CD4-positive, alpha-beta T cell treated with Interleukin-15 for 1 hour (primary cell): Measurements from ENCODE around the gene DARS1.
A peak's percentile ranks its signal among the peaks of the same experiment; 100 is the strongest.
"Not testable (repeated sequence)": the region's sequence is repeated elsewhere in the genome, so short reads cannot be mapped to it uniquely, and the experiment has no call there.

Experiments used
- DNase-seq: peaks from one replicate; pipeline ENCODE4 v3.0.0-alpha.2; 2020

DARS1 gene

DNA sequence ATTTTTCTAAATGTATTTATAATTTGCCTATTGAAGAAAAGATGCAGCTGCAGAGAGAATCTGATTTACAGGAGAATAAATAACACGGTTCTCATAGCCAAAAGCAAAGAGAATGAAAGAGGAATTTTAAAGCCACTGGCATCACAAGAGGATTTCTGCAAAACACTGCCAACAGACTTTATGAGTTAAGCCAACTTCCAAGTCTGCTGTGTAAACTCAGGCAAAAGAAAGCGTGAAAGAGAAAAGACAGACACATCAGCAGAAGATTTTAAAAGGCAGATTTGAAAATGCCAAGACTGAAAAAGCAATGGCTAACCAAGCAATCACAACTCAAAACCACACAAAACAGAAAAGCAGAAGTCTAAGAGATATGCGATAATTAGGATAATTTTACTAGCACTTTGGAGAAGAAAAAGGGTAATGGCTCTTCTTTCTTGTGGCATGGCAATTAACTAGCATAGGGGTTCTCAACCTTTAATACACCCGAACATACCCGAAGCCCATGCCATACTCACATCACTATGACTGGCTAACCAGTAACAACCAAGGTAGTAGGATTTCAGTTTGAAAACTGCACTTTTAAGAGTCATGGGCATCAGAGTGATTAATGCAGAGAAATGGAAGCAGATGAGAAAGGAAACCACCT, 4.9 kb downstream of the DARS1 start:
- DNase-seq: no peak

DNA sequence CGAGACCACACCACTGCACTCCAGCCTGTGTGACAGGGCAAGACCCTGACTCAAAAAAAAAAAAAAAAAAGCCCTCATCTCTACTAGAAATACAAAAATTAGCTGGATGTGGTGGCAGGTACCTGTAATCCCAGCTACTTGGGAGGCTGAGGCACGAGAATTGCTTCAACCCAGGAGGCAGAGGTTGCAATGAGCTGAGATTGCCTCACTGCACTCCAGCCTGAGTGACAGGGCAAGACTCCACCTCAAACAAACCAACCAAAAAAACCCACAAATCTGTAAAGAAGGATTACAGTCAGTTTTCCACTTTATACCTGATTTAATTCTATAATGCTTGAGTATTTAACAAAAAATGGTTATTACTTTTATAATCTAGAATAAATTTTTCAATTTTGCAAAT, 9.7 kb downstream of the DARS1 start:
- DNase-seq: no peak

DNA sequence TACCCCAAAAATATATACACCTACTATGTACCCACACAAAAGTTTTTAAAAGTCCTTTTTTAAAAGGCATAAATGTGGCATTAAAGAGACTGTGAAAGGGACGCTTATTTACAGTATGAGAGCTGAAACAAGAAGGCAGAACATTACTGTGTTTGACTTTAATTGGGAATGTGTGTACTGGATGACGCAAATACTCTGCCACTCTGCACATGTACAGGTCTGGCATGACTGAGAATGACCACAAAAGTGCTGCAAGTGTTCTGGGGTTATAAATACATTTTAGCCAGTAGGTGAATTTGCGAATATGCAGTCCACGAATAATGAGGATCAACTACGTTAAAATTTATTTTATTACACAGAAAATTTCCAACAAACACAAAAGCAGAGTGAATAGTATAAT, 11.4 kb downstream of the DARS1 start:
- no peak for DNase-seq

DNA sequence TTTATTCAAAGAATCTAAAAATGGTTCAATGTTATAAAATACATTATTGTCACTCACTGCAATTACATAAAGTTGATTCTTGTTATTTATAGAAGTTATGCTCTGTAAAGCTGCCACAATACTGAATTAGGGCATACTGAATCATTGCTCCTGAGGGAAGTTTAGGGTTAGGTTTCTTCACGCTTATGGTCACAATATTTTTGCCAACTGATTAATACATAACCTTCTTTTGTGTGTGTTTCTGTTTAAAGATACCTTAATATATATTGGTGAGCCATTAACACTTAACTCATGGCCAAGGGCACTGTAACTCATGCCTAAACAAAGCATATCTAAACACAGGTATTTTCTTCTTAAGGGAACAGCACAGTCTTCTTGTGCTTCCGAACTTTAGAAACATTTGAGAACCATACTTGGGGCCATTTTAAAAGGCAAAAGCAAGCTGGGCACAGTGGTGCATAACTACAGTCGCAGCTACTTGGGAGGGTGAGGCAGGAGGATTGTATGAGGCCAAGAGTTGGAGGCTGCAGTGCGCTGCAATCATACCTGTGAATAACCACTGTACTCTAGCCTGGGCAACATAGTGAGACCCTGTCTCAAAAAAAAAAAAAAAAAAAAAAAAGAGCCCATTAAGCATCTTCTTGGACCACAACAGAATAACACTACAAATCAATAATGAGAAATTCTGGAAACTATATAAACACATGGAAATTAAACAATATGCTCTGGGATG, 15.6 kb downstream of the DARS1 start:
- no peak for DNase-seq

DNA sequence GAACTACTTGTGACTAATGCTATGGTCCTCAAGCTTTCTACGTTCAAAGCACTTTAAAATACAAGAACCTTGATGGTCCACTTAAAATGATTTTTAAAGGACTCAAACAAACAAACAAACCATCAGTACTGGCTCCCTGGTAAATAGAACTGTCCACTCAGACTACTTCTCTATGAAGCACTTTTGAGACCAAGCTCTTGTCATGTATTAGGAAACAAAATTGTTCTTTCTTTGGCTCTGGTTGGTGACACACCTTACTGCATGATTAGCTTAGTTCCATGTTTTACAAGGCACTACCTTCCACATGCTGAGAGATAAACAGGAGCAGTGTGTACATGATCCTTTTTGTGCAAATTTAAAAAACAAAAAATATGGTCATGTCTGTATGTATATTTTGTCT, 19.7 kb downstream of the DARS1 start:
- no peak for DNase-seq

DNA sequence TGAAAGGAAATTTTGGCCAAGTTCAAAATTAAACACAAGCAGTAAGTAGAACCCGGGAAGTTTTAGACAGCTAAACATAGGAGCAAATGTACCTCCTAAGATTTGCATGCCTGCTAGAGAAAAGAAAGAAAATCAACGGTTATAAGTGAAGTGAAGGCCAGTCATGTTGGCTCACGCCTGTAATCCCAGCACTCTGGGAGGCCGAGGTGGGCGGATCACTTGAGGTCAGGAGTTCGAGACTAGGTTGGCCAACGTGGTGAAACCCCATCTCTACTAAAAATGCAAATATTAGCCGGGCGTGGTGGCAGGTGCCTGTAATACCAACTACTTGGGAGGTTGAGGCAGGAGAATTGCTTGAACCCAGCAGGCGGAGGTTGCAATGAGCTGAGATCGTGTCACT, 21.0 kb downstream of the DARS1 start:
- not testable (repeated sequence) for DNase-seq

DNA sequence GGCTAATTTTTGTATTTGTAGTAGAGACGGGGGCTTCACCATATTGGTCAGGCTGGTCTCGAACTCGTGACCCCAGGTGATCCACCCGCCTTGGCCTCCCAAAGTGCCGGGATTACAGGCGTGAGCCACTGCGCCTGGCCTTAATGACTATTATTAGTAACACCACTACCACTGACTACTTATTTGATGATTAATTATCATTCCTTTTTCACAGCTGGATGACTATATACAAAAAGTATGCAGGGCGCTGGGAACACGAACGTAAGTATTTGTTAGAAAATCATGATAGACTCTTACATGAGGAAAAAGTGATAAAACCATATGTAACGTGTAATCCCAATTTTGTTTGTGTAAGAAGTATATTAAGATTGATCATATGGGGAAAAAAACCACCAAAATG, 21.6 kb downstream of the DARS1 start:
- DNase-seq: no peak

DNA sequence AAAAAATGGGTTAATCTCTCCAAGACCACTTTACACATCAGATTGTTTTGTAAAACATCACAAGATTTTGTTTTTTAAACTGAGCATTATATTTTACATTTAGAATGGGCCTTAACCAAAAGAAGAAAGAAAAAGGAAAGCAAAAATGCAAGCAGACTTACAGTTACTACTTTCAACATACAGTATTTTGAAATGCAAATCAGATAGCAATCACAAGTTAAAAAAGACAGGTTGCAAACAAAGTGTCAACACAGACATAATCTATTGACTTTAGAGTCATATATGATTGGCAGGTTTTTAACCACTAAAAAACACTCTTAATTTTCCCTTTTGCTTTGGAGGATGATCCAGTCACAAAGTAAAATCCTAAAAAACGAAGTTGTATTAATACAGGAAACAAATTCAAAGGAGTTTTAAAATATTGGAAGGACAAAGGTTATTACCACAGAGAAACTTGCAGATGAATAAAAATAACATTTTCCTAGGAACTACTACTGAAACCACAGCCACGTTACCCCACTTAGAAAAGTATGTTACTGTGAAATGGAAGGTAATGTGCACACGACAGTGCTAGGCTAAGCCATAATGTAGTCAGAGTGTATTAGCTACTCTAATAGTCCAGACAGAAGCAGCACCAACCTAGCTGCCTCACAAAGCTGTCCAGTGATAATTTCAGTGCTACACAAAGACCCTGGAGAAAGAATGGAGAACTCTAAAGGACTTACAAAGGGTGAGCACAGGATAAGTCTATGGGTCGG, 22.9 kb downstream of the DARS1 start:
- no peak for DNase-seq

DNA sequence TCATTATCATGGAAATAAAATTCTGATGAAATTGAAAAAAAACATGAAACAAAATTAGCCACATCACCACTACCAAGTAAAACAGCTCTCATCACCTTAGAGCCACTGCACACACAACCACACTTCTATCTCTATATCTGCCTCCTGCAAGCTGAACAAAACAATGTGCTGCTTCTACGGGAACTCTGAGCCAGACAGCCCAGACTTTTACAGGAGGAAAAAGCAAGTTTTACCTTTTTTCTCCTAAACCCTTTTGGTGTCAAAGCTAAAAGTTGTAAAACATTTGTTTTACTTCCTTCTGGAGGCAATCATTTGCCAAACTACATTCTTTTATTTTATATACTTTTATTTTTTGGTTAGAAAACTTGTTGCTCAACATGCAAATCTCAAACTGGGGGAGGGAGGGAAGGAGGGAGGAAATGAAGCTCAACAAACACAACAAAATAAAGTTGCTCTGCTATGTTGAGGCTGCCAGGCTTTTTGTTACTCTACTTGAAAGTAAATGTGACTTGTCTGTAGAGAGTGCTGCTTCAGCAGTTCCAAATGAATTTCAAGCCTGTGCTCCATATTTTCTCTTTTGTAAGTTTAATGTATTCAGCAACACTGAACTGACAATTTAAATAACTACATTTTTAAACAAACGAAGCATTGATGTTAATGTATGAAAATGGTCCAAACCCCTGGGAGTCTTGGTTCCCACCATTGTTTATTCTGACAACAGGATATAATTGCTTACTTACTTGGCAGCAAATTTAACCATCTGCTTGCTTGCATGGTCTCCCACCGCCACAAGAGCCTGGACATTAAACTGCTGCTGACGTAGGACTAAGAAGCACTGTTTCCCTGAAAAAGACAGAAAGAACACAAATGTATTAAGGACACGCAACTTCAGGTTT, 24.5 kb downstream of the DARS1 start:
- peak; percentile 24 for DNase-seq

DNA sequence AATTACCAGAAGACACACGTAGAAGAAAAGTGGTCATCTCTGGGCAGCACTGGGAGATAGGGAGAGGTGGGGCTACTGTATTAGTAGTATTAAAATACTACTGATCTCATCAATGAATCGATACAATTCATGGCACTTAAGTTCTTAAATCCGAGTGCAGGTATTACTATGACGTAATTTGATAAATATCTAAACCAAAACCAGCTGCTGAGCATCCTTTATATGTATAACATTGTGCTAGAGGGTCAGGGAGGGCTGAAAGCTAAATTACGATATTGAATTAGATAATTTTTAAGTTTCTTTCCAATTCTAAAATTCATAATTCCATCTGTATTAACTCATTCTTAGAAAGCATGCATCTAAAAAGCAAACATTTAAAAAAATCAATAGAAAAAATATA, 25.3 kb downstream of the DARS1 start:
- DNase-seq: no peak

DNA sequence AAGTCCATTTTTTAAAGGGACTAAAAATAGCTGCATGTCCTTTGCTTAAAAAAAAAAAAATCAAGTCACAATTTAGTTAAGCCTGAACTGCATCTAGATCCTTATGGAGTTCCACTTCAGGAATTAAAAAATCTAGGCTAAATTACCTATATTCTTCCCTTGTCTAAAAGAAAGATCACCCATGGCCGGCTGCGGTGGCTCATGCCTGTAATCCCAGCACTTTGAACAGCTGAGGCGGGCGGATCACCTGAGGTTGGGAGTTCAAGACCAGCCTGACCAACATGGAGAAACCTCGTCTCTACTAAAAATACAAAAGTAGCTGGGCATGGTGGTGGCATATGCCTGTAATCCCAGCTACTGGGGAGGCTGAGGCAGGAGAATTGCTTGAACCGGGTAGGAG, 26.5 kb downstream of the DARS1 start:
- DNase-seq: not testable (repeated sequence)

DNA sequence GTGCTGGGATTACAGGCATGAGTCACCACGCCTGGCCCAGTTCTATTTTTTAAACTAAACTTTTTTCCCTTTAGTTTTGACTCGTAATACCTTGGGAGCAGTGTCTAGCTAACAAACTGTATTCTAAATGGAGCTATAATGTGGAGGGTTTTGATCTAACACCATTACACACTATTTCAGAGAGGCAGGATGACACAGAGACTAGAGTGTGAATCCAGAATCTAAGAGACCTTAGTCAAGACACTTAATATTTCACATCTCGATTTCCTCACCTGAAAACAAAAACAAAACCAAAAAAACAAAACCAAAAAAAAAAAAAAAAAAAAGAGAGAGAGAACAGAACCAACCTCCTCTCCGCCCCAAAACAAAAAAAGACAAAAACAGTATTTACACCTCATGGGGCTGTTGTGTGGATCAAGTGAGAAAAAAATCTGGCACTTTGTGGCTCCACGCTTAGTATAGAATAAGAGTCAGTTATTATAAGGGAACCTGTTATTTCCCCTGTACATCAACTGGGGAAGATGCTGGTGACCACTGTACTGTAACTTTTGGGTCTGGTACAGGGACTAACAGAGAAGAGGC, 31.3 kb downstream of the DARS1 start:
- DNase-seq: no peak

DNA sequence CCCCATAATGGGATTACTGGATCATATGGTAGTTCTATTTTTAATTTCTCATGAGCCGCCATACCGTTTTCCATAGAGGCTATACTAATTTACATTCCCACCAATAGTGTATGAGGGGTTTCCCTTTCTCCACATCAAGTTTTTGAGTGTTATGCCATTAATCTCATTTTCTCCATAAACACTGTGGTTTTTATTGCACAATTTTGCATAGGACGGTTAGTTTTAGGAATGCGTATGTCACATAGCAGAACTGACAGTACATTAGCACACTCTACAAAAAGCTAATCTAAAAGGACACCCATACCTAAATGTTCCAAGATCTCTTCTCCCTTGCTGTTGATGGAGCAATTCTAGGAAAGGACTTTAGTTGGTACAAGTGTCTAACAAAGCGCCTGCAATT, 32.5 kb downstream of the DARS1 start:
- DNase-seq: no peak

DNA sequence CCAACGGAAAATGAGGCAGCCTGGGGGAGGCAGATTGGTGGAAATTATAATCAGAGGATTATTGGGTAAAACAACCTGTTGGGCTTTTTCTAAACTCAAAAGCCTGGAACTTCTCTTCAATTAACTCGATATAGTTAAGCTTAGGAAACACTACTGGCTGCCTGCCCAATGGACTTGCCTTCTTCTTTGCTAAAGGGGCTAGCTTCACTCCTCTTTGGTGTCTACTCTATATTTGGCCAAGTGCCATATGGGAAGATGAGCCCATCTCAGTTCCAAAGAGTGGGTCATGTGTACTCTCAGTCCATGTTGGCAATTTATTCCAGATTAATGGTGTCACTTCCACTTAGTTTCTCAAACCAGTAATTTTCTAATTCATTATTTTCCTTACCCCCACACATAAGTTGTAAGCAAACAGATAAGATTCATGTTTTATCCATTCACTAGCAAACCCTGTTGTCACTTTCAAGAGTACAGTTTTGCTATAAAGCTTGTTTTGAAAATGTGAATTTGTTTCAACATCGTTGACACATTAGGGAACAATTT, 34.3 kb downstream of the DARS1 start:
- no peak for DNase-seq

DNA sequence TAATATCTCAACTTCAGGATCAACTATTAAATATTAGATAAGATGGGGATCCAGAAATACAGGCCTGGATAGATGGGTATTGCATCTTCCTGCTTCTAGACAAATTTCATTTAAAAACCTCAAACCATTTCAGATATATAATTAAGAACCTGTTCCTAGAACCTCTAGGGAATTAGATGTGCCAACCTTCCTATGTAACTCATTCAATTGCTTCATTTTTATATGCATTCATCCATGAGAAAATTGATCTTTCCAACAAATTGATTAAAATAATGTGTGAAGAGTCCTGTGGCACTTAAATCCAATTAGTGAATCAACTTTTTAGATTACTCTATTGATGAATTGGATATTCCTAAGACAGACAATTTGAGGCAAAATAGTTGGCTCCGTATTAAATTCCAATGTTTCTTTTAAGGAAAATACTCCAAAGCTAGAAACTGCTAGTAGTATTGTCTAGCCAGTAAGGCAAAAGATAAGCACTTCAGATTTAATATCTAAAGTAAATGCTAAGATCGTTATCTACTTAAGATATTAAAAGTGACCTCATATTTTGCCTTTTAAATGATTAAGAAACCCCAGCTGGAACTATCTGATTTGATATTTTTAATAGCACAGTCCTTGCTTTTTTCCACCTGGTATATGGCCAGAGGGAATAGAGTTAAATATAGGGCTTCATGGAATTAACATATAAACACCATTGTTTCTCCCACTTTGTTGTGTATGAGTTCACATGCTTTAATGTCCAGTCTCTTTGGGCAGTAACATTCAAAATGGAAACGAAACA, 35.8 kb downstream of the DARS1 start:
- no peak for DNase-seq

DNA sequence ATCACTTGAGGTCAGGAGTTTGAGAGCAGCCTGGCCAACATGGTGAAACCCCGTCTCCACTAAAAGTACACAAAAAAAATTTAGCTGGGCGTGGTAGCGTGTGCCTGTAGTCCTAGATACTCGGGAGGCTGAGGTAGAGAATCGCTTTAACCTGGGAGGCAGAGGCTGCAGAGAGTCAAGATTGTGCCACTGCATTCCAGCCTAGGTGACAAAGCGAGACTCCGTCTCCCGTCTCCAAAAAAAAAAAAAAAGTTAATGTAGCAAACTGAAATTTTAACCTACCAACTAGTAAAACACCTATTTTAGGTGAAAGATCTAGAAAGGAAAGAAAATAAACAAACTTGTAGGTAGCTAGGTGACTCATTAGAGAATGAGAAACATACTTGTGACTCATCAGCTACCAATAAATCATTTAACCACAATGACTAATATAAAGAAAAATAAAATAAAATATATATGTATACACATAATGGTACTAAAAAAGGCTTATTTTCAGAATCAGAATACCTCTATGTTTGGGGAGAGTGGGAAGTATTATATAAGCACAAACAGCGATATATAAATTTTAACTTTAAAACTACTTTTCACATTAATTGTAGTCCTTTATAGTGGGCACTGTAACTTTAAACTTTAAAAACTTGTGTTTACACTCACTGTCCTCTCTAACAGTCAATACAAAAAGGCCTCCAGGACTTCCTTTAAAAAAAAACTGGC, 36.6 kb downstream of the DARS1 start:
- no peak for DNase-seq

DNA sequence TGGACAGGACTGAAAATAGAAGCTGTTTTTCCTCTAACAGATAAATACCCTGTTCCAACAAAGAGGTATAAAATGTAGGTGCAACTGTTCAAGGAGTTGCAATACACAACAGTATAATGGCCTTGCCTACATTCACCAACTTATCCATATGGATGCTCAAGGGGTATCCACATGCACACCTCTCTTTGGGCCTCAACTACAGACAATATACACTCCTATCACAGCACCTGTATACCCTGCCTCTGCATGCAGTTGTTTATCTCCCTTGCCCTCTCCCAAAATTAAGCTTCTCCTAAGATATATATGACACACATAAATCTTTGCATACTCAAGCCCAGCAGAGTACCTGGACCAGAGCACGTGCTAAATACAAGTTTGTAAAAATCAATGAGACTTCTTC, 37.3 kb downstream of the DARS1 start:
- no peak for DNase-seq

DNA sequence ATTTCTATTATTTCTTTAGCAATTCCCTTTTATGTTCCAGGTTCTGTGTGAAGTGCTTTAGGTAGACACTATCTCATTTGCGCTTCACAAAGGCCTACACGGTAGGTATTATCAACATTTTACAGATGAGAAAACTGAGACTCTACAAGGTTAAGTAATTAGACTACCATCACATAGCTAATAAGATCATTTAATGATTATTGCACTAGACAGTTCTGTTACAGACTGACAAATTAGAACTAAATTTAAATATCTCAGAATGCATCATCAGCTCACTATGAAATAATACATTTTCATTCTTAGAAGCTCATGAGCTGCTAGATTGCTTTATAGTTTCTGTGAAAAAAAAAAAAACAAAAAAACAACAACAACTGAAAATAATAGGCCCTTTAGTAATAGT, 37.9 kb downstream of the DARS1 start:
- DNase-seq: no peak

DNA sequence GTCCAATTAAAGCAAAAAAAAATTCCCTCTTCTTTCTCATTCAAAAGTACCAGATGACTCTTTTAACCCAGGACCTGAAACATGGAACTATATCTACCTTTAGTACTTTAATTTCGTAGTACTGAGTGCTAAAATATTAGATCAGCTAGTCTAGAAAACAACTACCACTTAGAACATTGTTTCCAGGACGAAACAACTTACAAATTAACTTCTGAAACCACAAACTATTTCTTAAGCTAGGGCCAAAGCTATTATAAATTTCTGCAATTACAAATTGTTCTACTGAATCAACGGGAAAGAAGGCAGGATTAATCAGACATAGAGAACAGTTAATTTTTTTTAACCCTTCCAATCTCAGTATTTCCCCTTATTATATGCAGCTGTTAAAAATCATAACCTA, 39.9 kb downstream of the DARS1 start:
- DNase-seq: no peak

DNA sequence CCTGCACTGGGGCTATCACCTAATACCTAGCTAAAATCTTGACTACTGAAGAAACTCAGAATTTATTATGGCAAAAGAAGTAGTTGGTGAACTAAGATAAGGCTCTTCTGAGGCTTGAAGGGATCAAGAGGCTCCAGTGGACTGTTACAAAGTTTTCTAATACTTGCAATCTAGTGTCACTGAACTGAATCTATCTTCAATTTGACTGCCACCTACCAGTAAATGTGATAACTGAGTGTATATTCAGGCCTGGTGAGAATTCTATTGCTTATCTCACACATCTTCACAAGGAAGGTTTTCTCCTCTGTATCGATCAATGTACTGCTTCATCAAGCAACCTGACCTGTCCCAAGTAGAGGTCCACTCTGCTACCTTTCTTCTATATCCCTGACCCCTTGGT, 40.8 kb downstream of the DARS1 start:
- DNase-seq: no peak
